Endothelial cell of umbilical vein (primary cell): Measurements from ENCODE around the gene INPP5J.

Source experiments
- CTCF ChIP-seq, 2 donors: IDR thresholded peaks; 1 replicate in 1 of 2; 2 replicates in 1 of 2; pipeline ENCODE4 v1.5.1; 2011; ENCODE audit warnings: low read length in 2 of 2, mild to moderate bottlenecking in 2 of 2, moderate library complexity in 2 of 2, control low read depth in 1 of 2, inconsistent platforms in 1 of 2, low read depth in 1 of 2; ENCODE audit not compliant: insufficient read depth in 1 of 2; ENCODE audit errors: extremely low read depth in 1 of 2
- POLR2AphosphoS5 ChIP-seq: IDR thresholded peaks from 2 replicates; pipeline ENCODE4 v1.6.1; 2012; ENCODE audit warnings: low read depth, mild to moderate bottlenecking, control low read depth, low read length, moderate library complexity; ENCODE audit not compliant: insufficient read depth

GRCh38 chr22:31150615-31151014 is 27.8 kb downstream of the INPP5J start:
- TF ChIP-seq POLR2AphosphoS5 (no peak), CTCF (IDR thresholded peaks at IDR 0.05; ENCODE audit: extremely low read depth in 1 of 2, insufficient read depth in 1 of 2, low read depth in 1 of 2, low read length in 2 of 2) (peak; percentile 21 to 39)
